Suppressor macrophage treated with lipopolysaccharide for 1 hour (primary cell): ENCODE measurements around the gene CYP2D6.
"Not testable (repeated sequence)": the region's sequence is repeated elsewhere in the genome, so short reads cannot be mapped to it uniquely, and the experiment has no call there.

Source experiments
- DNase-seq, 3 donors: peaks; one replicate each; pipeline ENCODE4 v3.0.0-alpha.2; 2020 to 2022

The CYP2D6 gene

DNA sequence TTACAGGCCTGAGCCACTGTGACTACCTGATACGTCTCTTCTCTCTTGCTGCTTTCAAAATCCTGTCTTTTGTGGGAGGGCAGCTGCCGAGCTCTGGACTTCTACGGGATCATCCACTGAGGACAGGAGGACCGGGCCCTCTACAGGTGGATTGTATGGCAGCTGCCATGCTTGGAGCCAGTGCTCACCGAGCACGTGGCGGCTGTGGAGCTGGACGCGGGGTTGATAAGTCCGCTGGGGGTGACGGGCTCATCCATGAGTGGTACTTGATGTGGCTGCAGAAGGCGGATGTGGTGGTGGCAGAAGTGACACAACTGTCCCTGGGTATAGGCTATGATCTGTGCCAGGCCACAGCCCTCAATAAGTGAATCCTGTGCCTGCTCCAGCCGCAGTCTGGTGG is 1.8 kb upstream of the CYP2D6 start:
- DNase-seq: no peak

DNA sequence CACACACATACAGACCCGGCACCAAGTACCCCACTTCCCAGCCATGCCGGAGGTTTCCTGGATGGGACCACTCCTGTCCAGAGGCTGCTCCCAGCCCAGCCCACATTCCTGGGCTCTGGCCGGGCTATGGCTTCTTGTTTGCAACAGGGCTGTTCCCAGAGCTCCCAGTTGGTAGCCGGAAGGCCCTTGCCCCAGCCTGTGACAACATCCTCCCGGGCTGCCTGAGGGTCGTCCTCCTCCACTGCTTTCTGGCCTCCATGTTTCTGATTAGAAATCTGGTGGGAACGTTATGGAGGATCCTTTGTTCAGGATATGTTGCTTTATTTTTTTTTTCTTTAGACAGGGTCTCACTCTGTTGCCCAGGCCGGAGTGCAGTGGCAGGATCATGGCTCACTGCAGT is 952 bp upstream of the CYP2D6 start:
- DNase-seq: no peak

DNA sequence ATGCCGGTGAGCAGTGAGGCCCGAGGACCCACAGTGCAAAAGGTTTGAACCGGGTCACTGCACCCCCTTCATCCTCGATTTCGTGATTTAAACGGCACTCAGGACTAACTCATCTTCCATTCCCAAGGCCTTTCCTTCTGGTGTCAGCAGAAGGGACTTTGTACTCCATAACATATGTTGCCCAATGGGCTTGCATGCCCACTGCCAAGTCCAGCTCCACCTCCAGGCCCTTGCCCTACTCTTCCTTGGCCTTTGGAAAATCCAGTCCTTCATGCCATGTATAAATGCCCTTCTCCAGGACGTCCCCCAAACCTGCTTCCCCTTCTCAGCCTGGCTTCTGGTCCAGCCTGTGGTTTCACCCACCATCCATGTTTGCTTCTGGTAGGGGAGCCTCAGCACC is 428 bp downstream of the CYP2D6 start:
- not testable (repeated sequence) for DNase-seq

DNA sequence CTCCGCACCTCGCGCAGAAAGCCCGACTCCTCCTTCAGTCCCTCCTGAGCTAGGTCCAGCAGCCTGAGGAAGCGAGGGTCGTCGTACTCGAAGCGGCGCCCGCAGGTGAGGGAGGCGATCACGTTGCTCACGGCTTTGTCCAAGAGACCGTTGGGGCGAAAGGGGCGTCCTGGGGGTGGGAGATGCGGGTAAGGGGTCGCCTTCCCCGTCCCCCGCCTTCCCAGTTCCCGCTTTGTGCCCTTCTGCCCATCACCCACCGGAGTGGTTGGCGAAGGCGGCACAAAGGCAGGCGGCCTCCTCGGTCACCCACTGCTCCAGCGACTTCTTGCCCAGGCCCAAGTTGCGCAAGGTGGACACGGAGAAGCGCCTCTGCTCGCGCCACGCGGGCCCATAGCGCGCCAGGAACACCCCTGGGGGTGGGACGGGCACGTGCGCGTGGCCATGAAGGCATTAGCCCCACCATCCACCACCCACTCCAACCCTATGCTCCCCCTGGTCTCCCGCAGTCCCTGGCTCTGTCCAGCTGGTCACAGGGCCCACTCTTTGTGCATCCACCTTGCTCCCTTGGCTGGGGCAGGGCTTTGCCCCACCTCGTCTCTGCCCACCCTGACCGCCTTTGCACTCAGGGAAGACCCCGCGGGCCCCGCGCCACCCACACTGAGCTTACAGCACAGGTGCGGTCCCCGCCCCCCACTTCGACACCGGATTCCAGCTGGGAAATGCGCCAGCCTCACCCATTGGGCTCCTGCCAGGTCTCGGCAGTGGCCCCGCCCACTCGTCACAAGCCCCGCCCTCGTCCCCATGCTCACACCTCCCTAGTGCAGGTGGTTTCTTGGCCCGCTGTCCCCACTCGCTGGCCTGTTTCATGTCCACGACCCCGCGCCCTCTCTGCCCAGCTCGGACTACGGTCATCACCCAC is 1.6 kb downstream of the CYP2D6 start:
- not testable (repeated sequence) for DNase-seq

DNA sequence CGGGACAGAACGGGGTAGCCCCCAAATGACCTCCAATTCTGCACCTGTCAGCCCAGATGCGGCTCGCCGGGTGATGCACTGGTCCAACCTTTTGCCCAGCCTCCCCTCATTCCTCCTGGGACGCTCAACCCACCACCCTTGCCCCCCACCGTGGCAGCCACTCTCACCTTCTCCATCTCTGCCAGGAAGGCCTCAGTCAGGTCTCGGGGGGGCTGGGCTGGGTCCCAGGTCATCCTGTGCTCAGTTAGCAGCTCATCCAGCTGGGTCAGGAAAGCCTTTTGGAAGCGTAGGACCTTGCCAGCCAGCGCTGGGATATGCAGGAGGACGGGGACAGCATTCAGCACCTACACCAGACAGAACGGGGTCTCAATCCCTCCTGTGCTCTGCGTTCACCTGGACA is 2.6 kb downstream of the CYP2D6 start:
- not testable (repeated sequence) for DNase-seq

DNA sequence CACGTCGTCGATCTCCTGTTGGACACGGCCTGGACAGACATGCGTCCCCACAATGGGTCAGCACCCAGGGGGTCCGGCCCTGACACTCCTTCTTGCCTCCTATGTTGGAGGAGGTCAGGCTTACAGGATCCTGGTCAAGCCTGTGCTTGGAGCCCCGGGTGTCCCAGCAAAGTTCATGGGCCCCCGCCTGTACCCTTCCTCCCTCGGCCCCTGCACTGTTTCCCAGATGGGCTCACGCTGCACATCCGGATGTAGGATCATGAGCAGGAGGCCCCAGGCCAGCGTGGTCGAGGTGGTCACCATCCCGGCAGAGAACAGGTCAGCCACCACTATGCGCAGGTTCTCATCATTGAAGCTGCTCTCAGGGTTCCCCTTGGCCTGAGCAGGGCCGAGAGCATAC is 3.0 kb downstream of the CYP2D6 start:
- DNase-seq: no peak

DNA sequence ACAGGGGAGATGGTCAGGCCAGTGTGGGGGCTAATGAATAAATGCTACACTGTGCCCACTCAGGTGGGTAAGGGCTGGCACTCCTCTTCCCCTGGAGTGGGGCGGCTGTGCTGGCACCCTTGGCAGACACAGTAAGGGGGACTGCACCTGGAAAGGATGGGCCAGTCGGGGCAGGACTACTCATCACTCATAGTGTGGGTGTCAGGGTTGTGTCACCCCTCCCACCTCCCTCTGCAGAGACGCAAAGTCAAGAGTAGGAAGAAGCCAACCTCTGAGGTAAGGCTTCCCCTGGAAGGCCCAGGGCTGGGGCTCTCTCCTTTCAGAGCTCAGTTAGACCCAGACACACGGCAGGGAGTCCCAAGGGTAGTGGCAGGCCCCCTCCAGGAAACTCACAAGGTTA is 7.1 kb downstream of the CYP2D6 start:
- DNase-seq: not testable (repeated sequence)

DNA sequence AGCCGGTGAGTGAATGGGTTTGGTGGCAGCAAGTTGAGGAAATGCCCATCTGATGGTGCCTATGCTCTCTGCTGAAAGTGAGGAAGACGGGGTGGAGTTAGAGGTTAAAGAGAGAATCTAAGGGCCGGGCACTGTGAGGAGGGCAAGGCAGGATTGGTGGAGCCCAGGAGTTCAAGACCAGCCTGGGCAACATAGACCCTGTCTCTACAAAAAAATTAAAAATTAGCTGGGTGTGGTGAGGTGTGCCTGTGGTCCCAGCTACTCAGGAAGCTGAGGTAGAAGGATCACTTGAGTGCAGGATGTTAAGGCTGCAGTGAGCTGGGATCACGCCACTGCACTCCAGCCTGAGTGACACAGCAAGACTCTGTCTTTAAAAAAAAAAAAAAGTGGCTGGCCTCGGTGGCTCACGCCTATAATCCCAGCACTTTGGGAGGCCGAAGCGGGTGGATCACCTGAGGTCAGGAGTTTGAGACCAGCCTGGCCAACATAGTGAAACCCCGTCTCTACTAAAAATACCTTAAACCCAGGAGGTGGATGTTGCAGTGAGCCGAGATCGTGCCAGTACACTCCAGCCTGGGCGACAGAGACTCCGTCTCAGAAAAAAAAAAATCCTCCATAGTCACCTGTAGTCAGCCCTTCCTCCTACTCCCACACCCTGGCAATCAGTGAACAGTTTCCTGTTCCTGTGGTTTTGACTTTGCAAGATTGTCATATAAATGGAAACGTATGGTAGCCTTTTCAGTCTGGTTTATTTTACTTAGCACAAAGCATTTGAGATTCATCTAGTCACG is 10.2 kb downstream of the CYP2D6 start:
- DNase-seq: peak in 2 of 3 donors; percentile 11 to 12

DNA sequence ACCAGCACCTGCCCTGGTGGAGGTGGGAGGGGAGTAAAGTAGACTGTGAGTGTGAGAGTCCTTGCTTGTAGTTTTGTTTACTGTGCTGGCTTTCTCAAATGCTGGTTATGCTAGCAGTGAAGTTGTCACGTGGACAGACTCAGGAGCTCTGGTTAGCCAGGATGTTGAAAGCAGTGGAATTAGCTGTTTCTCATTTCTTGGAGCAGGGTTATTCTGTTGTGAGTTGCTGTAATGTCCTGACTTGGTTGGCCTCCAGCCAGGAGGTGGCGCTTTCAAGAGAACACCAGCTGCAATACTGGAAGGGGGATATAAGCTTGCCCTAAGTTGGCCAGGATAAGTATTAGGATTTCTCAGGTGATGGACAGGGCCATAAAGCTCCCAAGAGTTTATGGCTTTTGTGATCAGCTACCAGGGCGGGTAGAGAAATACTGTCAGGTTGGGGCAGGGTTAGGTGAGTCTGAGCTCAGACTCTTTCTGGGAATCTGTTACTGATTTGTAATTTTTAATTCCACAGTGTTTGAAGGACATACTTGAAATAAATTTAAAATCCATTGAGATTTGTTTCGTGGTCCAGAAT is 13.7 kb downstream of the CYP2D6 start:
- no peak for DNase-seq

DNA sequence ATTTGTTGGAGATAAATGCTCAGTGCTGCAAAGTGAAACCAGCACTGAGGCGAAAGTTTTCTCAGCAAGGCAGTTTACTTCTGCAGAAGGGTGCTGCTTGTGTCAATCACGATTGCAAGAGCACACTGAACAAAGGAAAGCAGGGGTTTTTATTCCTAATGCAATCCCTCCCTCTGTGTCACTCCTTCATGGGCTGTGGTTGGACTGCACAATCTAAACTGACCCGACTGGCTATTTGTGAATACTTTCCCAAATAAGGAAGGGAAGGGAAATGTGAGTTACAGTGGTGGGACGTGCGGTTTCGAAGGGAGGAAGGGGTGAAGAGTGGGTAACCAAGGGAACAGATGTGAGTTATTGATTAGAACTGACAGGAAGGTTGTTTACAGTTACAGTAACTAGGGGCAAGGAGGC is 15.2 kb downstream of the CYP2D6 start:
- DNase-seq: not testable (repeated sequence)

DNA sequence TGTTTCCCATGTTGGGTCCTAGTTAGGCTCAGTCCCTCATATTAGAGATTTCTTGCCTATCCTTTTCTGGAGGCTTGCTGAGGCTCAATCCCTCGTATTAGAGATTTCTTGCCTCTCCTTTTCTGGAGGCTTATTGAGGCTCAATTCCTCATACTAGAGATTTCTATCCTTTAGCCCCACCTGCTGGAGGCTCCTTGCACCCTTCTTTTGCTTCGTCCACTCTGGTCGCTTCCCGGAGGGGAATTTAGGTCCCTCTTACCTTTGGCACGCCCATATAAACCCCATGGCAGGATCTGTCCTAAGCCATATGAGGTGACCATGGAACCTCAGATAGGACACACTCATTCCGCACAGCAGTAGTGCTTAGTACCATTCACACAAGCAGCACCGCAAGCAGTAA is 15.9 kb downstream of the CYP2D6 start:
- peak in 2 of 3 donors; percentile 24 to 37 for DNase-seq

DNA sequence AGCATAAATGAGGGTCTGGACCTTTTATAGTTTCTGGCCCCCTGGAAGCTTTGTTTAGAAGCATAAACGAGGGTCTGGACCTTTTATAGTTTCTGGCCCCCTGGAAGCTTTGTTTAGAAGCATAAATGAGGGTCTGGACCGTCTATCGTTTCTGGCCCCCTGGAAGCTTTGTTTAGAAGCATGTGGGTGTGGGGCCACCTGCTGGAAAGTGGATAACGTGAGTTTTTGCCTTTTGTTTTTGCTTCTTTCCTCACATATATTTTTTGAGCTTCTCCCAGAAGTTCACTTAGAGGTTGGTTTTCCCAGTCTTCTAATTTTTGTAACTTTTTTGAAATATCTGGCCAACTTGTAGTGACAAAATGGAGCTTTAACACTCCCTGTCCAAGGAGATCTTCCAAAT is 17.8 kb downstream of the CYP2D6 start:
- DNase-seq: peak in 1 of 3 donors; percentile 9

DNA sequence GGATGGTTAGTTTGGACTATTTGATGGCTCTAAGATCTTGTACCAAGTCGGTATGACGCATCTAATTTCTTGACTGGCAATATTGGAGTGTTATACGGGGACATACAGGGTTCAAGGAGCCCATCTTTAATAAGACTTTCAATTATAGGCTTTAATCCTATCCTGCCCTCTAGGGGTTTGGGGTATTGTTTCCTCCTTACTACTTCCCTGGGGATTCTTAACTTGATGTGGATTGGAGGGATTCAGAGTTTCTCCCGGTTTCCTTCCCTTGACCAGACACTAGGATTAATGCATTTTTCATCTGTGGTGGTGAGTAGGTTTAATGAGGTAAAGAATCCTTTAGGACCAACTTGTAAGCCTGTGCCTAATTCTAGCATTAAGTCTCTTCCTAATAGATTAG is 18.8 kb downstream of the CYP2D6 start:
- DNase-seq: no peak

DNA sequence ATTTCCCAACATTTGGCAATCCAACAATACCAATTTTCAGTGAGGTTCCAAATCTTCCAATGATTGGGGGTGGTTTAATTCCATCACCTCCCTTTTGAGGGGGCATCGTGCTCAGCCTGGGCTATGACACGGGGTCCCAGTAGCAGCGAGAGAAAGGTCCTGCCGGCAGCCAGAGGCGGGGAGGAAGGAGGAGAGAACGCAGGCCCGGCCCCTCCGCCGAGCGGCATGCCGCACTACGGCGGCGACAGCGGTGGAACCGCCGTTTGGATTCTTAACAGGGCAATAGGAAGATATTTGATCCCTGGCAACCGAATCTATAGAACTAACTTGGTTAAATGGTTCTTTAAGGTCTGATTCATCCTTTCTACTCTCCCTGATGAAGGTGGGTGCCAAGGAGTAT is 21.8 kb downstream of the CYP2D6 start:
- no peak for DNase-seq

DNA sequence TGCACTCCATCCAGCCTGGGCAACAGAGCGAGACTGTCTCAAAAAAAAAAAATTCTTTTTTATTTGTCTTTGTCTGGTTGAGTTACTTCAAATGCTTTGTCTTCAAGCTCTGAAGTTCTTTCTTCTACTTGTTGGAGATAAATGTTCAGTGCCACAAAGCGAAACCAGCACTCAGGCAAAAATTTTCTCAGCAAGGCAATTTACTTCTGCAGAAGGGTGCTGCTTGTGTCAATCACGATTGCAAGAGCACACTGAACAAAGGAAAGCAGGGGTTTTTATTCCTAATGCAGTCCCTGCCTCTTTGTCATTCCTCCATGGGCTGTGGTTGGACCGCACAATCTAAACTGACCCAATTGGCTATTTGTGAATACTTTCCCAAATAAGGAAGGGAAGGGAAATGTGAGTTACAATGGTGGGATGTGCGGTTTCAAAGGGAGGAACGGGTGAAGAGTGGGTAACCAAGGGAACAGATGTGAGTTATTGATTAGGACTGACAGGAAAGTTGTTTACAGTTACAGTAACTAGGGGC is 26.2 kb downstream of the CYP2D6 start:
- not testable (repeated sequence) for DNase-seq

DNA sequence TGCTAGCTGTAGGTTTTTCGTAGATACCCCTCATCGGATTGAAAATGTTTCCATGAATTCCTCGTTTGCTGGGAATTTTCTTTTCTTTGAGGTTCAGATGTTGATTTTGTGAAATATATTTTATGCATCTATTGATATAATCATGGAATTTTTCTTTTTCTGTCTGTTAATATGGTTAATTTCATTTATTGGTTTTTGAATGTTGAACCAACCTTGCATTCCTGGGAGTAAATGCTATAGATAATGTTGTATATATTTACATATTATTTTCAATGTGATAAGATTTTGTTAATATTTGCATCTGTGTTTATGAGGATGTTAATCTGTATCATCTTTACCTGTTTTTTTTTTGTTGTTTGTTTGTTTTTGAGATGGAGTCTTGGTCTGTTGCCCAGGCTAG is 29.4 kb downstream of the CYP2D6 start:
- DNase-seq: no peak

DNA sequence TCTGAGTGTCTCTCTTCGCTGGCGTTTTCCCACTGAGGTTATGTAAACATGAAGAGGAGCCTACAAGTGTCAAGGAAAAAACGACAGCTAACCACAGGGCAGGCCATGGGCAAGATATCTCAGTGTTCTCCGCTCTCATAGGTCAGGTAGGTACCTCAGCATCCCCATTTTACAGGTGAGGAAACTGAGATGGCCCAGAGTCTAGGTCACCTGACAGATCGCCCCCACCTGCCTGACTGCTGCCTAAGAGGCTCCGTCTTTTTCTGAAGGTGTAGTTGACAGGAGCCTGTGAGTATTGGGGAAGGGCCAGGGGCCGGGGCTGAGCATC is 39.2 kb downstream of the CYP2D6 start:
- no peak for DNase-seq

DNA sequence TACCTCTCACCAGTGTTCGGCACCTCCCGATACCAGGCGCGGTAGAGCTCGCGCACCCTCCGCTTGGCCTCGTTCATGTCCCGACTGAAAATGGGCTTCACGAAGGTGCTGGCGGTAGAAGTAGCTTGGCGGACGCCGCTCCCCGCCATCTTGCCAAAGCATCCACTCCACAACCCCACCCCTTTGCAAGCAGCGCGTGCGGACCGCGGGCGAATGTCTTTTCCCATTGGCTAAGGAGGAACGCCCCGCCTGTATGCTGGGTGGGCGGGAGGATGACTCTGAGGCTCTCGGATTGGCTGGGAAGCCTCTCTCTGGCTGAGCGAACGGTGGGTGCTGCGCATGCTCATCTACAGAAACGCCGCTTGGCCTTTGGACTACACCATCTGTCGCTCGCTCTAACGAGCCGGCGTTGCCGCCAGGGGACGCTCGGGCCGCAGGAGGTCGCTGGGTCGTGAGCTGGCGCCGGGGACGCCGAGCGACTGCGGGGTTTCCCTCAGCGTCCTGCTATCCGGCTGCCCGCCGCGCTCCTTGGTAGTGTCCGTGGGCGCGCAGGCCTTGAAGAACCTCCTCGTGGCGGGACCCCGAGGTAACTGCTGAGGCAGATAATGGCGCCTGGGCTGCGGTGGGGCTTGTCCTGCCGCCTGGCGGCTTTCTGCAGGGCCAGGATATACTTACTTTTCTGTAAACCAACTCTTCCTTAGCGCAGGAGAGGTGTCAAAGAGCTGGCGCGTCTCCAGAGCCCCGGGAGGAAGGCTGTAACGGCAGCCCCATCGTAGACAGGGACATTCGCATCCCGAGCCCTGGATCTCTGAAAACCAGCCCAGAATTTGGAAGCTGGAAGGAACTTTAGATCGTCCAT is 39.8 kb downstream of the CYP2D6 start, which contains the start of gene NDUFA6:
TSS of gene NDUFA6 (minus strand) at position 177 of the 859 bp plus-strand sequence. CDS start at position 149, 28 bp downstream.
- DNase-seq: peak; percentile 99 to 100 (median 100)

DNA sequence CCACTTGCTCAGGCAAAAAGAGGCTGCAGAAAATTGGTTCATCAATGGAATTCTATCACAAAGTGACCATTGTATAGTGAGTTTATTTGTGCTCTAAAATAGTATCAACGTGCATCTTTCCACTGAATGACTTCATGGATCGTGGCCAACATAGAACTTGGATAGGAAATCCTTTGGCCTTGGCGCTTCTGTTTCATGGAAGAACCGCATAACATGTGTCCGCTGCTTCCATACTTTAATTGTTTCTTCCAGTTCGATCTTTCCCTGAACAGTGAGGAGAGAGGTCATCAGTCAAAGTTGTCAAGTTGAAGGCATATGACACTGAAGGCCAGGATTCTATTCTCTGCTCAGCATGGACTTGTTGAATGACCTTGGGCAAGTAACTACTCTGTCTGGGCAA is 44.6 kb downstream of the CYP2D6 start:
- DNase-seq: no peak

DNA sequence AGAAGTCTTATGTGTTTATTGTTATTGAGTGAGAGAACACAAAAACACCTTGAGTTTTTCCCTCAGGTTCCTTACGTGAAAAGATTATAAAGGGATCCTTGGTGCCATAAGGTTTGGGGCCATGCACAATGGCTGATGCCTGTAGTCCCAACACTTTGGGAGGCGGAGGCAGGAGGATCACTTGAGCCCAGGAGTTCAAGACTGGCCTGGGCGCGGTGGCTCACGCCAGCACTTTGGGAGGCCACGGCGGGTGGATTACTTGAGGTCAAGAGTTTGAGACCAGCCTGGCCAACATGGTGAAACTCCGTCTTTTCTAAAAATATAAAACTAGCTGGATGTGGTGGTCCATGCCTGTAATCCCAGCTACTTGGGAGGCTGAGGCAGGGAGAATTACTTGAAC is 45.7 kb downstream of the CYP2D6 start:
- no peak for DNase-seq

DNA sequence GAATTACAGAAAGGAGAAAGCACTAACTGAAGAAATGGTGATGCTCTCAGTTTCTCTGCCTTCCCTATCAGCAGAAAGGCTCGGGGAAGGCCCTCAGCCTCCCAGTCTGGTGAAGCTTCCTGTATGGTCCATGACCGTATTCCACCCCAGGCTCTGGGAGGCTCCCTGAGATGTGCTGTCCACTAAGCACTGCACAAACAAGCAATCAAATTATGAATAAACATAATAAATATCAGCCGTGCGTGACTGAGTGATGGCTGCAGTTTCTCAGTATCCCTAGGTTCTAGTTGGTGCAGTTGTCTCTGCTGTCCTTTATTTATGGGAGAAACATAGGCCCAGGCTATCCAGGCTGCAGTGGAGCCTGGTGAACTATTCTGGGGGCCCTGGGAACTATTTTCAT is 47.5 kb downstream of the CYP2D6 start:
- DNase-seq: no peak

DNA sequence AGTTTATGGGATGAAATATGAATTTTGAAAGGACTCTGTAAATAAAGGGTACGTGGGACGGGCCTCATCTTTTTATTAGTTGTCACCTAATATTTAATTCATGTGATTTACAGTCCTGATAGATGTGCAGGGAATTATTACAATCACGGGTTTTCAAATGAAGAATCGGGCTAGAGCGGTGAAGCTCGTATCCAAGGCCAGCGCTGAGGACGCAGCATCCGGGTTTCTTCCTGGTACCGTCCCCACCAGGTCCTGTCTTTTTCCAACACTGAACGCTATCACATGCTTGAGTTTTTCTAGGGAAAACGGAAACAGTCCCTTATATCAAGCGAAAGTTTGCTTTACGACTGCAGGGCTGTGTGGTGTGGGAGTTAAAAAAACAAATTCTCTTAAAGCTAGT is 50.3 kb downstream of the CYP2D6 start:
- peak; percentile 39 to 47 (median 40) for DNase-seq
